Endothelial cell of umbilical vein (primary cell): ENCODE measurements around the gene TMEM92. TPM values are rescaled to one million over a fixed set of nuclear protein-coding genes. Genes with fewer than 3 reads are reported as not detected.

Source experiments
- BruUV-seq: library from RNA; stranded (reverse); fragments of 400-500 nt; replicated peaks from 2 replicates; lab custom pipeline; 2021; lab: Mats Ljungman, UMichigan
- CTCF ChIA-PET: fragments of 300-600, 350-600 bp; sonication (Branson Sonifier 250); formaldehyde crosslinking; loops from one replicate; lab custom pipeline; 2021; ENCODE audit warnings: antibody characterized with exemption, inconsistent platforms; lab: Charles Lee
- POLR2A ChIA-PET: fragments of 300-600, 350-600 bp; sonication (Branson Sonifier 250); formaldehyde crosslinking; loops from one replicate; lab custom pipeline; 2021; ENCODE audit warnings: antibody characterized with exemption, inconsistent platforms; lab: Charles Lee
- DNase-seq: peaks from one replicate; pipeline ENCODE4 v3.0.0-alpha.2; 2011; ENCODE audit warnings: low read depth, low spot score
- FAIRE-seq: peaks from 2 replicates; lab custom pipeline; 2011; peaks lifted over from hg19 to GRCh38; lab: Jason Lieb, UNC
- H2AFZ ChIP-seq: 2 replicates; pipeline ENCODE4 v1.6.0; 2012; ENCODE audit warnings: low read depth, low read length, control low read depth, inconsistent platforms
- H3K27ac ChIP-seq: 2 replicates; pipeline ENCODE4 v1.5.1; 2011; ENCODE audit warnings: low read depth, mild to moderate bottlenecking, control low read depth, low read length, moderate library complexity; ENCODE audit not compliant: insufficient read depth
- H3K27me3 ChIP-seq, 2 experiments: 2 replicates each; pipeline versions ENCODE4 v1.6.0 to v1.6.1; 2011; ENCODE audit warnings: low read length in 2 of 2, mixed read lengths in 1 of 2; ENCODE audit not compliant: control insufficient read depth in 2 of 2, insufficient read depth in 2 of 2
- H3K36me3 ChIP-seq, 2 experiments: 2 replicates in 1 of 2; 3 replicates in 1 of 2; pipeline ENCODE4 v1.5.1; 2011; ENCODE audit warnings: low read length in 2 of 2, mild to moderate bottlenecking in 1 of 2, moderate library complexity in 1 of 2; ENCODE audit not compliant: control insufficient read depth in 2 of 2, insufficient read depth in 2 of 2; ENCODE audit errors: extremely low read depth in 1 of 2
- H3K4me1 ChIP-seq: 3 replicates; pipeline ENCODE4 v1.5.1; 2011; ENCODE audit warnings: mild to moderate bottlenecking, low read length; ENCODE audit not compliant: control insufficient read depth, insufficient read depth; ENCODE audit errors: extremely low read depth
- H3K4me2 ChIP-seq: 2 replicates; pipeline ENCODE4 v1.6.1; 2011; ENCODE audit warnings: low read length, control low read depth, mixed read lengths; ENCODE audit not compliant: insufficient read depth
- H3K4me3 ChIP-seq, 3 experiments: fragments of 200-600 bp in 1 of 3; sonication (generic), shearing (Covaris generic) in 1 of 3; replicated peaks in 1 of 3; 2 replicates each; pipeline ENCODE4 v1.5.1; 2011 to 2016; ENCODE audit warnings: control low read depth in 3 of 3, low read length in 3 of 3, mild to moderate bottlenecking in 2 of 3, inconsistent platforms in 1 of 3, low read depth in 1 of 3, moderate library complexity in 1 of 3; ENCODE audit not compliant: insufficient read depth in 1 of 3
- H3K79me2 ChIP-seq: 2 replicates; pipeline ENCODE4 v1.6.0; 2012; ENCODE audit warnings: low read length, inconsistent platforms; ENCODE audit not compliant: control insufficient read depth, insufficient read depth
- H3K9ac ChIP-seq: replicated peaks from 2 replicates; pipeline ENCODE3; 2011; ENCODE audit warnings: low read length, control low read depth; ENCODE audit not compliant: insufficient read depth; ENCODE audit errors: extremely low read depth
- H3K9me1 ChIP-seq: replicated peaks from 3 replicates; pipeline ENCODE4 v1.6.0; 2011; ENCODE audit warnings: mild to moderate bottlenecking, low read length; ENCODE audit not compliant: control insufficient read depth, insufficient read depth; ENCODE audit errors: extremely low read depth
- H3K9me3 ChIP-seq: replicated peaks from 2 replicates; pipeline ENCODE4 v1.5.1; 2012; ENCODE audit warnings: low read length, inconsistent platforms; ENCODE audit not compliant: control insufficient read depth, insufficient read depth
- H4K20me1 ChIP-seq: replicated peaks from 2 replicates; pipeline ENCODE3; 2011; ENCODE audit warnings: mild to moderate bottlenecking, low read length; ENCODE audit not compliant: control insufficient read depth, insufficient read depth; ENCODE audit errors: extremely low read depth
- EZH2 ChIP-seq: IDR thresholded peaks from 2 replicates; pipeline ENCODE4 v1.6.1; 2012; ENCODE audit warnings: borderline replicate concordance, low read depth, mild to moderate bottlenecking, moderate library complexity, low read length, inconsistent platforms; ENCODE audit not compliant: severe bottlenecking
- FOS ChIP-seq: IDR thresholded peaks from 2 replicates; pipeline ENCODE4 v1.6.1; 2011; ENCODE audit warnings: mild to moderate bottlenecking, low read length, moderate library complexity, borderline replicate concordance; ENCODE audit not compliant: insufficient read depth
- GATA2 ChIP-seq: IDR thresholded peaks from 2 replicates; pipeline ENCODE4 v1.7.0; 2011; ENCODE audit warnings: low read depth, mild to moderate bottlenecking, moderate library complexity, mixed read lengths, low read length; ENCODE audit not compliant: insufficient read length, insufficient read depth
- JUN ChIP-seq: IDR thresholded peaks from 2 replicates; pipeline ENCODE4 v1.6.1; 2011; ENCODE audit warnings: borderline replicate concordance, low read depth; ENCODE audit not compliant: insufficient read length, insufficient read depth
- MYC ChIP-seq: IDR thresholded peaks from one replicate; pipeline ENCODE4 v1.6.1; 2011; ENCODE audit warnings: mild to moderate bottlenecking, low read depth, low read length
- POLR2A ChIP-seq: IDR thresholded peaks from 2 replicates; pipeline ENCODE4 v1.6.1; 2012; ENCODE audit warnings: low read depth, mild to moderate bottlenecking, control low read depth, low read length
- POLR2AphosphoS5 ChIP-seq: IDR thresholded peaks from 2 replicates; pipeline ENCODE4 v1.6.1; 2012; ENCODE audit warnings: low read depth, mild to moderate bottlenecking, control low read depth, low read length, moderate library complexity; ENCODE audit not compliant: insufficient read depth
- dilution Hi-C: fragments of 300-500 bp; cut with MboI; formaldehyde crosslinking; loops from one replicate; pipeline ENCODE4 v1.15.0; 2019; ENCODE audit warnings: low sequenced_read_pairs; ENCODE audit not compliant: extremely low pct_ligation_motif_present
- intact Hi-C: fragments of 100-400 bp; cut with micrococcal nuclease; formaldehyde crosslinking; loops from one replicate; pipeline ENCODE4 v1.10.0; 2022
- polyA plus RNA-seq, 4 experiments: library from polyadenylated mRNA; depleted of rRNA in 3 of 4; stranded (reverse) in 3 of 4; unstranded in 1 of 4; fragments of >200 nt; gene quantifications; 2 replicates each; pipeline versions ENCODE4 v1.2.1 to v1.2.3, GENCODE V29; 2011 to 2012; ENCODE audit warnings: missing spikeins in 1 of 4
- total RNA-seq: library from RNA; stranded (reverse); gene quantifications from 2 replicates; pipeline ENCODE4 v1.2.3, GENCODE V29; 2021
- TF ChIP-seq, protein P1 (sequence below), 2 donors: IDR thresholded peaks; 1 replicate in 1 of 2; 2 replicates in 1 of 2; pipeline ENCODE4 v1.5.1; 2011; ENCODE audit warnings: low read length in 2 of 2, mild to moderate bottlenecking in 2 of 2, moderate library complexity in 2 of 2, control low read depth in 1 of 2, inconsistent platforms in 1 of 2, low read depth in 1 of 2; ENCODE audit not compliant: insufficient read depth in 1 of 2; ENCODE audit errors: extremely low read depth in 1 of 2

Gene TMEM92
- total and polyA plus RNA-seq, 2 donors (not counting 3 experiments of a cell fraction or from before 2014, with no cell fraction given): 0.03 TPM; not detected in 1

DNA sequence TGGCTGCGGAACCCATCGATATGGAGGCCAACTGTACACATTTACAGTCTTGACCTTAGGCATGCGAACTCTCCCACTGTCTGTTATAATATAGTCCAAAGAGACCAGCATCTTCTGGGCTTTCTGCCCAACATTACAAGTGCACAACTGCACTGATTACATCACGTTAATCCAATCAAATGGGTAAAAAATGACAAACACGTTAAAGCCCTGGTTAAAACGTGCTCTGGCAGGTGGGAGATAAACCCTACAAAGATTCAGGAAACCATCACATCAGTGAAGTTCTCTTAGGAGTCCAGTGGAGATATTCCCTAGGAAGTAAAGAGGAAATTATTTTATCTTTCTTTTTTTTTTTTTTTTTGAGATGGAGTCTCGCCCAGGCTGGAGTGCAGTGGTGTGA lies 48.0 kb downstream of the TMEM92 start:
- Histone ChIP-seq H3K4me2 (no peak overlapping the region), H3K4me3 (no peak overlapping the region), H3K27ac (no peak overlapping the region), H3K9me3 (no peaks in the 10 kb centered on the region), H3K36me3 (no peaks in the 10 kb centered on the region), H3K79me2 (no peaks in the 10 kb centered on the region), H3K27me3 (peaks cover 12 to 20% of the 10 kb centered on the region in 2 experiments), H3K4me1 (no peaks in the 10 kb centered on the region), H3K9ac (no peak overlapping the region), H4K20me1 (no peaks in the 10 kb centered on the region), H2AFZ (no peak overlapping the region), H3K9me1 (no peaks in the 10 kb centered on the region)
- dilution Hi-C loops (no loop called here), intact Hi-C loops (no loop called here)
- ChIA-PET POLR2A (no interaction called here), CTCF (no interaction called here)
- no peak for FAIRE-seq
- DNase-seq: no peak
- BruUV-seq: no TSS peak
- TF ChIP-seq JUN (no peak), FOS (no peak), EZH2 (no peak), POLR2AphosphoS5 (no peak), MYC (no peak)

DNA sequence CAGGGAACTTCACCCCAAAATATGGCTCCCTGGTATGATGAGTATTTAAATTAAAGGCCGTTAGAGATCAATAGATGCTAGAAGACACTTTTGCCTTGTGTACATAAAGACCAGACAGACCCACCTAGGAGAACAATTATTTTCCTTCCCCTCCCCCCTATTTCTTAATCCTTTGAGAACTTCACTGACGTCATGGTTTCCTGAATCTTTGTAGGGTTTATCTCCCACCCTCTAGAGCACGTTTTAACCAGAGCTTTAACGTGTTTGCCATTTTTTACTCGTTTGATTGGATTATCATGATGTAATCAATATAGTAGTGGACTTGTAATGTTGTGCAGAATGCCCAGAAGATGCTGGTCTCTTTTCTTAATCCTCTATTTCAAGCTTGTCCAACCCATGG lies 48.8 kb downstream of the TMEM92 start:
- Histone ChIP-seq H3K9me3 (no peaks in the 10 kb centered on the region), H3K9ac (no peak overlapping the region), H3K27ac (no peak overlapping the region), H3K36me3 (no peaks in the 10 kb centered on the region), H3K9me1 (no peaks in the 10 kb centered on the region), H3K4me3 (no peak overlapping the region), H3K4me2 (no peak overlapping the region), H2AFZ (no peak overlapping the region), H3K27me3 (peaks cover 8 to 12% of the 10 kb centered on the region in 2 experiments), H4K20me1 (no peaks in the 10 kb centered on the region), H3K79me2 (no peaks in the 10 kb centered on the region), H3K4me1 (no peaks in the 10 kb centered on the region)
- intact Hi-C loops: no loop called here
- ChIA-PET POLR2A (no interaction called here), CTCF (interaction anchor here (1.1 kb wide), 1 partner anchor 17 kb away, joined by 3 read pairs; no protein-coding TSS in a partner anchor)
- no peak for FAIRE-seq
- dilution Hi-C loops: no loop called here
- DNase-seq: no peak
- BruUV-seq: no TSS peak
- TF ChIP-seq JUN (no peak), POLR2A (no peak), MYC (no peak), GATA2 (no peak), FOS (no peak), POLR2AphosphoS5 (no peak)
- TF ChIP-seq, protein P1, sequence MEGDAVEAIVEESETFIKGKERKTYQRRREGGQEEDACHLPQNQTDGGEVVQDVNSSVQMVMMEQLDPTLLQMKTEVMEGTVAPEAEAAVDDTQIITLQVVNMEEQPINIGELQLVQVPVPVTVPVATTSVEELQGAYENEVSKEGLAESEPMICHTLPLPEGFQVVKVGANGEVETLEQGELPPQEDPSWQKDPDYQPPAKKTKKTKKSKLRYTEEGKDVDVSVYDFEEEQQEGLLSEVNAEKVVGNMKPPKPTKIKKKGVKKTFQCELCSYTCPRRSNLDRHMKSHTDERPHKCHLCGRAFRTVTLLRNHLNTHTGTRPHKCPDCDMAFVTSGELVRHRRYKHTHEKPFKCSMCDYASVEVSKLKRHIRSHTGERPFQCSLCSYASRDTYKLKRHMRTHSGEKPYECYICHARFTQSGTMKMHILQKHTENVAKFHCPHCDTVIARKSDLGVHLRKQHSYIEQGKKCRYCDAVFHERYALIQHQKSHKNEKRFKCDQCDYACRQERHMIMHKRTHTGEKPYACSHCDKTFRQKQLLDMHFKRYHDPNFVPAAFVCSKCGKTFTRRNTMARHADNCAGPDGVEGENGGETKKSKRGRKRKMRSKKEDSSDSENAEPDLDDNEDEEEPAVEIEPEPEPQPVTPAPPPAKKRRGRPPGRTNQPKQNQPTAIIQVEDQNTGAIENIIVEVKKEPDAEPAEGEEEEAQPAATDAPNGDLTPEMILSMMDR (IDR thresholded peaks at IDR 0.05; ENCODE audit: extremely low read depth in 1 of 2, insufficient read depth in 1 of 2, low read depth in 1 of 2, low read length in 2 of 2): no peak
